GM18498 (cell line): ENCODE data around the gene ATP5IF1.

ENCODE experiments used
- ATAC-seq: cut with Tn5 transposase; IDR thresholded peaks from one replicate; pipeline ENCODE4 v1.9.1; 2021; ENCODE audit warnings: mild to moderate bottlenecking, moderate library complexity; ENCODE audit not compliant: unreplicated experiment

Gene ATP5IF1

DNA sequence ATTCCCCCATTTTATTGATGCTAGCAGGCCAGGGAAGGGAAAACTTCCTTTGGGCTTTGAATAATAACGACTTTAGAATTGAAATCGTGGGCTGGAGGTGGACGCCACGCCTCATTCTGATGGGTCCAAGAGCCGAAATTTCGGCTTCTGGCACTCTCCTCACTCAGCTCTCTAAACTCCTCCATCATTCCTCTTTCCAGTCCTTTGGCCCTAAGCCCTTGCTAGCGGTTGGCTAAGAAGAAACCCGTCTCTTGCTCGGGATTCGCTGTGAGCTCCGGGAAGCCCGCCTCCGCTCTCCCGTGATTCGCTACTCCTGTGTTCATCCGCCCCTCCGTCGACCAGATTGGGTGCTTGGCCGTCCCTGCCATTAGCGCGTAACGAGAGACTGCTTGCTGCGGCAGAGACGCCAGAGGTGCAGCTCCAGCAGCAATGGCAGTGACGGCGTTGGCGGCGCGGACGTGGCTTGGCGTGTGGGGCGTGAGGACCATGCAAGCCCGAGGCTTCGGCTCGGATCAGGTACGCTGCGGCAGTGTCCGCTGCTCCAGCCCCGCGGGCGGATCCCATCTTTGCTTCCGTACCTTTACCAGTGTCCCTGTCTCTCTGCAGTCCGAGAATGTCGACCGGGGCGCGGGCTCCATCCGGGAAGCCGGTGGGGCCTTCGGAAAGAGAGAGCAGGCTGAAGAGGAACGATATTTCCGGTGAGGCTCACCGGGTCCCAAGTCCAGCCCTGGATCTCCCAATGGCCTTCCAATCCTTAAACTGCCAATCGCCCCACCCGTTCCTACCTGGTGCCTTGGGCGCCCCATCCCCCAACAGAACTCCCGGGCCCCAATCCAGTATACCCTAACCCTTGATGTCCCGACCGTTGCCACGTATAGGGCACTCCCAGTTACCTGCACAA is at the start of gene ATP5IF1:
TSS of gene ATP5IF1 (plus strand) at position 370 of the 901 bp plus-strand sequence. CDS start at position 430, 60 bp downstream.
- peak; percentile 86 for ATAC-seq

DNA sequence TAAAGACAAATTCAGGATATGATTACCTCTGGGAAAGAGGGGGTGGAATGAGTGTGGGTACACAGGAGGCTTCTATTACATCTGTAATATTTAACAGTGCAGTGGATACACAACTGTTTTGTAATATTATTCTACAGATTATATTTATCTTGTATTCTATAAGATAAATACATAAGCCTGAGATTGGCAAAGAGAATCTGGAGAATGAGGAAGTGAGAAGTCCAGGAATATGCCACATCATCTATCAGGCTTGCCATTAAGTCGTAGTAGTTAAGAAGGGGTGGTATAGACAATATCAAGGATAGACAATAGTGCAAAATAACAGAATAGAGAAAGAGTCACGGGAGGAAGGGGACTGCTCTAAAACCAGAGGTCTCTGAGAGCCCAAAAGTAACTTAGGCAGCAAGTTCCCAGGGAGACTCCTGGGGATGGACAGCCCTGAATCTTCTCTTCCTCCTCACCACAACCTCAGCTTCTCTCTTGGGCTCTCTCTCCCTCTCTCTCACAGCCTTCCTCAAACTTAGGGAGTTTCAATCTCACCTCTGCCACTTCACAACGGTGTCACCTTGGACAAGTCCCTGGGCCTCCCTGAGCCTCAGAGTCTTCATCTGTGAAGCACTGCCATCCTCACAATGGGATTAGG is 45.5 kb upstream of the ATP5IF1 start:
- no peak for ATAC-seq

DNA sequence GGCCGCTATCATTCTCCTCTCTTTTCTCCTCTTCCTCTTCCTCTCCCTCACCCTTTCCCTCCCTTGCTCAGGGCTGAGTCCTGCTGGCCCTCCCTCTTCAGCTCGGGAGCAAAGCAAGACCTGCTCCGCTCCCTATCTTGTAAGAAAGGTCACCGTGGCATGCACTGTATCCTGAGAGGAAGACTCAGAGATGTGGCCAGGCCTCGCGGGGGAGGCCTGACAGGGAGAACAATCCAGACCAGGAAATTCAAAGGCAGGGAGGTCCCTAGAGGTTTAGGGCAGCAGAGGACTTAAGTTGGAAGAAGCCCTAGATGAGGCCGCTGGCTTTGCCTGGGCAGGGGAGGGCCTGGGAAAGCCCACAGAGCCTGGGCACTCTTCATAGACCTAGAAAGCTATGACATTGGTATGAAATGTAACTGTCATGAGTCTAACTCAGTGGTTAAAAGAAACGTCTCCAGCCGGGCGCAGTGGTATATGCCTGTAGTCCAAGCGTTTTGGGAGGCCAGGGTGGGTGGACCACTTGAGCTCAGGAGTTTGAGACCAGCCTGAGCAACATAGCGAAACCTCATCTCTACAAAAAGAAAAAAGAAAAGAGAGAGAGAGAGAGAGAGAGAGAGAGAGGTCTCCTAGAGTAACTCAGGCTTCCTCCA is 44.8 kb upstream of the ATP5IF1 start:
- no peak for ATAC-seq

DNA sequence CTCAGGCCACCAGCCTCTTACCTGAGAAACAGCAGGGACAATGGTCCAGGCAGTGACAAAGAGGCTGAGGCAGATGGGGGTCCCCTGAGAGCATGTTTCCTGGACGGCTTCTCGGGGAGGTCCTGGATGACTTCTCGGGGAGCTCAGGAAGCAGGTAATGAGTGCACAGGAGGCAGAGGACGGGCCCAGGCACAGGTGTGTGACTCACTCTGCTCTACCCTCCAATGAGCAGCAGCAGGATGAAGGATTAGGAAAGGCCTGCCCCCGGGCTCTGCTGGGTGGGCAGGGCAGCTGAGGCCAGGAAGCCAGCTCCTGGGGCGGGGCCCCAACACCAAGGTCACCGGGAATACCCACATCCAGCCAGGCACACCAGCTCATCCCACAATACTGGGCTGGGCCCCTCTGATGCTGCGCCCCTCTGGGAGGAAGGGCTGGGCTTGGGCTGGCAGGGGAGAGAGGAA is 42.2 kb upstream of the ATP5IF1 start:
- ATAC-seq = no peak

DNA sequence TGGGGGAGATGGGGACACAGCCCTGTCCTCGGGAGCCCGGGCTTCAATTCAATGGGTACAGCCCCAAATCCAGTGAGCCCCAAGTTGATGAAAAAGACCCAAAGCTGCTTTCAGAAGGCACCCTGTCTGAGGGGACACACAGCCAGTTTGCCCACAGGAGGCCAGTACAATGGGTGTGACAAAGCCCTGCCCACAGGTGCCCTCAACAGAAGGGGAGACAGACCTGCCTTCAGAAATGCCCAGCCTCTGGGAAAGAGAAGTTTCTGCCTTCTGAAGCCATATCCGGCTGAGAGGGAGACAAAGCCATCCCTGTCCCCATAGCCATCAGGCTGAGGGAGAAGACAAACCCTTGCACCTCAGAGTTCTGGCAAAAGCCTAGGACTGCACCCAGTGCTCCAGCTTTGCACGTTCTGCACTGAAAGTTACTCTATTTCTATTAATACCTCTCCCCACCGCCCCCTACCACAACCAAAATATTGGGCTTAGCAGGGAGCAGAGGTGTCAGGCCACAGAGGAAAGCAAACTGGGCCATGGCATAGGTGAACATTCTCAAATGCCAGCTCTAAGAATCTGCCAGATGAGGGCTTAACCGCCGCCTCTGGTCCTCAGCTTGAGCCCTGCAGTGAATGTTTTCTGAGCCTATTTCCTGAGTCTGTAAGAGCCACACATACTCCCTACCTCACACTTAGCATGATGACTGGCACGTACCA is 41.4 kb upstream of the ATP5IF1 start:
- no peak for ATAC-seq

DNA sequence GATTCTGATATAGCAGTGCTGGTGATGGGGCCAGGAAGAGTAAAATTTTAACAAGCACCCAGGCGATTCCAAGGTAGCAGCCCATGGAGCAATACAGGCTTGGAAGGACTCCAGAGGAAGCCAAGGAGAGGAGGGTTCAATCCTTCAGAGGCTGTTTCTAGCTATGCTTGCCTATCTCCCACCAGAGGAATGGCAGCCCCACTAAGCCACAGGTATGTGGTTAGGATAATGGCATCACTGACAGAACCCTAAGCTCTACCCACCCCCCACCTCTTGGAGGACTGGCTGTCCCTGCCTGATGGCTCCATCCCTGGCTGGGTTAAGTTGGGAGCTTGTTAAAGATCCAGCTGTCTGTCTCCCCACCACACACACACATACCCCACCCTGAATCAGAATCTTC is 40.1 kb upstream of the ATP5IF1 start:
- no peak for ATAC-seq

DNA sequence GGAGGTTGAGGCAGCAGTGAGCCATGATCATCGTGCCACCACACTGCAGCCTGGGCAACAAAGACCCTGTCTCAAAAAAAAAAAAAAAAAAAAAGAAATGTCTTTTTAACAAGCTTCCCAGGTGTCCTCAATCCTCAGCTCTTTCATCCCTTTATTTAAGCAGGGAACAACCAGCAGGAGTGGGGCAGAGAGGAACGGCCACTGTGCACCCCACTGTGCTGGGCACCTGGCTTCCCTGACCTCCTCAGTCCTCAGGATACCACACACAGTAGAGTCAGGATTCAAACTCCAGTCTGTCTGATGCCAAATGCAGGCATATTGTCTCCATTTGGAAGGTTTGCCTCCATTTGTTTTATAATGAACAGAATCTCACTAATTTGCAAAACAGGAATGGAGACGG is 39.6 kb upstream of the ATP5IF1 start:
- ATAC-seq = no peak

DNA sequence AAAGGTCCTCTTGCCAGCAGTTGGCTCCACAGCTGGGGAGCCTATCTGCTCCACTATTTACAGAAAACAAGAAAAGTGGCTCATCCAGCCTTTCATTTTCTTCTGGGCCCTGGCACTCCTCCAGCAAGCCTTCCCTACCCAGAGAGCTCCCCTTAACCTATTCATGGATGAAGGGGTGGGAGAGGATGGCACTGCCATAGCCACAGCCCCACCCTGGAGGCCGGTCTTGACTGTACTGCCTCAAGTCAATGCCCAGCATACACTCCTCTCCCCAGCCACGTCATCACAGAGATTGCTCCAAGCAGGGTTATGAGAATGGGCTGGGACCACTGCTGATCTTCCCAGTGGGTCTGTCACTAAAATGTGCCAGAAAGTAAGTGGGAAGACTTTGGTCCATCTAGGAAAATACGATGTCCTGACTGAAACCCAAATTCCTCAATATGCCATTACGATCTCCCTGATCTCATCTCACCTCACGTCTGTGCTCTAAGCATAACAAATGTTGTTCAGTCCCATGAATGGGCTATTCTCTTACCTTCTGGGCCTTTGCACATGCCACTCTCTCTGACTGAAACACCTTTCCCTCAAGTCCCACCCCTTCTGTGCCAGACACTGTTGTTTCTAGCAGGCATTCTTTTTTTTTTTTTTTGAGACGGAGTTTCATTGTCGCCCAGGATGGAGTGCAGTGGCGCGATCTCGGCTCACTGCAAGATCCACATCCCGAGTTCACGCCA is 38.1 kb upstream of the ATP5IF1 start:
- no peak for ATAC-seq

DNA sequence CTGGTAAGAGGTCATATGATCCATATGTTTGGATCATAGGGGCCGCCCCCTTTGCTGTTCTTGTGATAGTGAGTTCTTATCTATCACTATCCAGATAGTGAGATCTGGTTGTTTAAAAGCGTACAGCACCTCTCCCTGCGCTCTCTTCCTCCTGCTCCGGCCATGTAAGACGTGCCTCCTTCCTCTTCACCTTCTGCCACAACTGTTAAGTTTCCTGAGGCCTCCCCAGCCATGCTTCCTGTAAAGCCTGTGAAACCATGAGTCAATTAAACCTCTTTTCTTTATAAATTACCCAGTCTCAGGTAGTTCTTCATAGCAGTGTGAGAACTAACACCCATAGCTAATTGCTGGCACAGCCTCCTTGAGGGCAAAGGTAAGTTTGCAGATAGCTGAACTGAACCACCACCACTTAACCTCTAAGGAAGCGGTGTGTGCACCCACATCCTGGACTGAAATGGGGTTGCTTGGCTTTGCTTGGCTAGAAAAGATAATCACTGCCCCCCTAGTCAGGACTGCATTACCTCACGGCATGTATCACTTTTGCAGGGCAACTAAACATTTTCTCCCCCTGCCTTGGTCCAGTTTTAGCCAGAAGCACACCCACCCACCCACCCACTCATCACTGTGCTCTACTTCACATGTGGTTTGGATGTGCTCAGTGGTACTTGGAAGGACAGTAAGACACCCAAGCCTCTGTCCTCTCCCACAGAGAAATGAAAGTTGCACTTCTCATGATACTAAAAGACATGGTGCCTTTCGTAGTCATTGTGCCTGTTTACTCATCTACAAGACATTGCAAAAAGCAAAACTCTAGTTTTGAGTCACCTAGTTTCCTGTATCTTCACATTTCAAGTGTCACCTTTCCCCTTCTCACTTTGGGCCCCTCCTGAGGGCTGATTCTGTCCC is 36.3 kb upstream of the ATP5IF1 start:
- ATAC-seq = peak; percentile 83

DNA sequence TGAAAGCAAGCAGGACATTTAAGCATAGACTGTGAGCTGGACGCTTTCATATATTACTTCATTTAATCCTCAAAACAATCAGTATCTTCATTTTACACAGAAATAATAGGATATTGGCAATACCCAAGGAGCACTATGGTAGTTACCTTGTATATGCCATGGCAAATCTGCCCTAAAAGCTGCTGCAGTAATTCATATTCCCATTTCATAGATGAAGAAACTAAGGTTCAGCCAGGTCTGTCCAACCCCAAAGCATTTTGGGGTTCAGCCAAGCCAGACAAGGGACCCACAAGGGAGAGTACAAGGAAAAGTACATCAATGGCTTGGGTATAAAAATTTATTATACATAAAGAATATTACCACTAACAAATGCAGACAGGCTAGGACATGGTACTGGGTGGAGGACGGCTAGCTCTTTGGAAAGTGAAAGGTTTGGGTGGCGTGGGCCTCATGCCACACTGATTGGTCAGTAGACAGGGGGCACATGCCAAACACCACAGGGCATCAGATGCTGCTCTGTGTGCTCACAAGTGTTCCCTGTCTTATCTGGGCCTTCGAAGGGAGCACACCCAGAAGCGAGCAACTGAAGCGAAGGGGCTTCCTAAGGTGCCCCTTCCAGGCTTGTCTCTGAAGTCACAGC is 35.6 kb upstream of the ATP5IF1 start:
- ATAC-seq = peak; percentile 1

DNA sequence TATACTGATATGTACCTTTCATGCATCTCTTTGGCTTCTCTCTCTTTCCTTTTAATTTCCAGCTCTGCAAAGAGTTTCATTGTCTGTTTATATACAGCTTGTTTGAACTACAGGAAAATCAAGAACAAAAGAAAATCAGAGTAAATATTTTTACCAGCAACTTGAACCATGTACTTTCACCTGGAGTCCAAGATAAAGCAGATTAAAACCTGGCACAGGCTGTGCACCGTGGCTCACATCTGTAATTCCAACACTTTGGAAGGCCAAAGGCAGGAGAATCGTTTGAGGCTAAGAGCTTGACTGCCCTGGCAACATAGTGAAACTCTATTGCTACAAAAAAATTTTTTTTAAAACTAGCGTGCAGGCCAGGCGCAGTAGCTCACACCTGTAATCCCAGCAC is 30.7 kb upstream of the ATP5IF1 start:
- ATAC-seq = no peak

DNA sequence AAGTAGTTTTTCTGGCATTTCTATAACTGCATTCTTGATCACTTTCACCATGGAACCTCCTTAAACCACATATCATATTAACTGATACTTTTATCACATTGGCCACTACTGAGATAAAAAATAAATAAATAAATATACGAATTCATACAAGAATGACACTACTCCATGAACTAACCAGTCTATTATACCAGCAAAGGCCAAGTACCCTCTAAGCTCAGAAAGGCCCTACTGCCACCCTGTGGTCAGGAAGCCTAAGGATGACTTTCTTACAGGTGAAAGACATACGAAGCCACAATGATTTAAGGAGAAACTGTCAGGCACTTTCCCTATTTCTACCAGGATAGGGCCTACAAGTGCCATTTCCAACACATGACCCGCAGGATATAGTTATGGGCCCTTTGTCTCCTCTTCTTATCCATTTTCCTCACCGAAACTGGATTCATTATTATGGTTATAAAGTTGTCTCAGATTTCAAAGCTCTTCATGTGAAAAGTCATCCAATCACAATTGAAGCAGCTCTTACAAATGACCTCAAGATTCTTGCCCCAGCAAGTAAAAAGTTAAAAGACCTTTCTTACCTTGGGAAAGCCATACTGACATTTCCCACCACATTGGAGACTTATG is 27.0 kb upstream of the ATP5IF1 start:
- no peak for ATAC-seq

DNA sequence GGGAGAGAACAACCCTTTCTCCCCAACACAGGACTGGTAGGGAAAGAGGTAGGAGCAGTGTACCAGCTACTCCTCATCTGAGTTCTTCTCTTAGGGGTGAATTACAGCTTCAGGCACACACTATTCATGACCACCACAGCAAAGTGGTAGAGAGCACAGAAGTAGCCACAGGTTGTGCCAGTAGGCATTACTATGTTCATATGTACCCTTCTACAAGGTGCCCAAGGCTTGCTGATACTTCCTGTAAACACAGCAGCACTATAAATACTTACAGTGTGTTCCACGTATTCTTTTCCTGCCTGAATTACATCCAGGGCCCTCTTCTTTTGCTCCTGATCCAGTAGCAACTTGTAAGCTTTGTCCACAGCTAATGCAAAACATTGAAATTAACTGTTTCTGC is 26.2 kb upstream of the ATP5IF1 start:
- no peak for ATAC-seq

DNA sequence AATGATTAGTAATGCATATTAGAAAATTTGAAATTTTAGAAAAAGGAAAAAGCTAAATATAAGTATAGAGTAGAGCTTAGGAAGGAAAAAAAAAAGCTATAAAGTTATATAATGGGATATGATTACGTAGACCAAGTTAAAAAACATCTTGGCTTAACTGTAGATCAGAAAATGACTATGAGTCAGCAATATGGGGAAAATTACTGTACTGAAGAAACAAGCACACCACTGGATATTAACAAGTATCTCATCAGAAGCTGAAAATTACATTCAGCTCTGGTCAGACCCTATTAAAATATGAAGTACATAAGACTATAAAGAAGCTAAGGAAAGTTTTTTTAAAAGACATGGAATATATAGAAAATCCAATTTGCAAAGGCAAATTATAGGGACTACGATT is 22.6 kb upstream of the ATP5IF1 start:
- ATAC-seq = no peak

DNA sequence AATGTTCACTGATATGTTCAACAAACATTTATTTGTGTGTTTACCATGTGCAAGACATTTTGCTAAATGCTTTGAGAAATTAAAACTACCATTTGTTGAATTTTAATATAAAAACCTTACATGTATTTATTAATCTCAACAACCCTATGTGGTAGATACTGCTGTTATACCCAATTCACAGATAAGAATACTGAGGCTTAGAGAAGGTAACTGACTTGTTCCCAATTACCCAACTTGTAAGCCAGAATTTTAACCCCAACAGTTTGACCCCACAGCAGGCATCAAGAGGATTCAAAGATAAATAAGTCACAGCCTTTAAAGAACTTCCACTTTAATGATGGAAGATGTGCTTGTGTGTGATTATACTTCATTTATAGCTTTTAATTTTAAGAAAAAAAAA is 6.8 kb upstream of the ATP5IF1 start:
- no peak for ATAC-seq

DNA sequence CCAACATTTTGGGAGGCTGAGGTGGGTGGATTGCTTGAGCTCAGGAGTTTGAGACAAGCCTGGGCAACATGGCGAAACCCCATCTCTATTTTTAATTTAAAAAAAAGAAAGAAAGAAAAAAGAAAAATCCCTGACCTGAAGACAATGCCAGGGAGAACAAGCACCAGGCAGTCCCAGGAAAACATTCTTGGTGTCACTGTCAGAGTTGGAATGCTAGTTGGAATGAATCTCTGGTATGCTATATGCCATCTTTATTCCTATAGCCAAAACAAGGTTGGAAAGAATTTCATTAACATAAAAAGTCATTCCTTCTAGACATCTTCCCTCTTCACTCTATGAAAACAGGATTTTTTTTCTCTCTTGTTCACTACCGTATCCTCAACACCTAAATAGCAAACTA is 5.9 kb upstream of the ATP5IF1 start:
- ATAC-seq = no peak

DNA sequence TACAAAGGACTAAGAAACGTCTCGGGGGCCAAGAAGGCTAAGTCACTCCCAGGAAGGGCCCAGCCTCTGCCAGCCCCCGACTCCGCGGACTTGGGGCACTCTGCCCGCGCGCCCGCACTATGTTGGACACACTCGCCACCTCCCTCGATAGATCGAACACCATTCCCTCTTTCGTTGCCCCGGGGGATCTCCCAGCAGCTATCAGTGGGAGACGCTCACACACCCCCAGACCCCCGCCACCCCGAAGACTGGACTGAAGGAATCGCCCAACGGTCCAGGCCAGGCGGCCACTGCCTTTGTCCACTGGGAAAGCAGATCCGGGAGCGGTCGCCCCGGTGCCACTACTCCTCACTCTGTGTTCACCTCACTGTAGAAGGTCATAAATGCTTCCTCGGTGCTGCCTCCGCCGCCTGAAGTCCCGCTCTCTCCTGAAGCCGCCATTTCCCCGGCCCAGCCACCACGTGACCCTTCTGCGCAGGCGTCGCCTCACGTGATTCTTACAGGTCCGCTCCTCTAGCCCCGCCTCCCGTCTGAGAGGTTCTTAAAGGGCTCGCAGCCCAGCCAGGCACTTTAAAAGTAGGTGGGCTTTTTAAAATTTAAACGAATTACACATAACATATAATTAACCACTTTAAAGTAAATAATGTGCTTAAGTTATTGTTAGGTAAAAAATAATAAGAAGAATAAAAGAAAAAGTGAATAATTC is 3.2 kb upstream of the ATP5IF1 start, which contains the start of gene DNAJC8:
TSS of gene DNAJC8 (minus strand) at position 472 of the 706 bp plus-strand sequence. CDS start at position 441, 31 bp downstream.
- ATAC-seq = peak; percentile 62

DNA sequence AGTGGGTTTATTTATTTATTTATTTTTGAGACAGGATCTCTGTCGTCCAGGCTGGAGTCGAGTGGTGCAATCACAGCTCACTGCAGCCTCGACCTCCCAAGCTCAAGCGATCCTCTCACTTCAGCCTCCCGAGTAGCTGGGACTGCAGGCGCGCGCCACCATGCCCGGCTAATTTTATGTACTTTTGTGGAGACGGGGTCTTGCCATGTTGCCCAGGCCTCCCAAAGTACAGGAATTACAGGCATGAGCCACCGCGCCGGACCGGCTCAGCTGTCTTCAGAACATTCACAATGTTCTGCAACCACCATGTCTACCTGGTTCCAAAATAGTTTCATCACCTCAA is 2.7 kb upstream of the ATP5IF1 start:
- ATAC-seq = no peak
